H9 (cell line): Measurements from ENCODE around the gene QPRT. TPM values are rescaled to one million over a fixed set of nuclear protein-coding genes. Genes with fewer than 3 reads are reported as not detected.

ENCODE experiments used
- DNase-seq: peaks from one replicate; pipeline ENCODE4 v3.0.0-alpha.2; 2017
- H2AFZ ChIP-seq: one replicate; pipeline ENCODE4 v1.6.1; 2013; ENCODE audit warnings: mild to moderate bottlenecking, low read length, control low read depth, moderate library complexity
- H2AK5ac ChIP-seq: 2 replicates; pipeline ENCODE4 v1.6.1; 2013; ENCODE audit warnings: low read length, control low read depth, mixed read lengths; ENCODE audit not compliant: insufficient read length
- H2BK120ac ChIP-seq: one replicate; pipeline ENCODE4 v1.6.1; 2013; ENCODE audit warnings: low read depth, mild to moderate bottlenecking, low read length, control low read depth, inconsistent platforms; ENCODE audit not compliant: poor library complexity, severe bottlenecking
- H2BK12ac ChIP-seq: 2 replicates; pipeline ENCODE4 v1.6.1; 2013; ENCODE audit warnings: low read length, control low read depth, mixed read lengths, low read depth; ENCODE audit not compliant: insufficient read length
- H2BK15ac ChIP-seq: 2 replicates; pipeline ENCODE4 v1.6.1; 2013; ENCODE audit warnings: low read depth, low read length, control low read depth
- H2BK20ac ChIP-seq: one replicate; pipeline ENCODE4 v1.6.1; 2013; ENCODE audit warnings: low read depth, mild to moderate bottlenecking, low read length, control low read depth, inconsistent platforms; ENCODE audit not compliant: poor library complexity, severe bottlenecking
- H2BK5ac ChIP-seq: 2 replicates; pipeline ENCODE4 v1.6.1; 2013; ENCODE audit warnings: low read length, control low read depth, mixed read lengths; ENCODE audit not compliant: insufficient read length
- H3K14ac ChIP-seq: 2 replicates; pipeline ENCODE4 v1.6.1; 2013; ENCODE audit warnings: low read length, control low read depth; ENCODE audit not compliant: insufficient read depth
- H3K18ac ChIP-seq: 2 replicates; pipeline ENCODE4 v1.6.1; 2013; ENCODE audit warnings: low read depth, mild to moderate bottlenecking, mixed read lengths, low read length, control low read depth; ENCODE audit not compliant: insufficient read length
- H3K23ac ChIP-seq: 2 replicates; pipeline ENCODE4 v1.6.1; 2013; ENCODE audit warnings: low read length, control low read depth, mixed read lengths, low read depth; ENCODE audit not compliant: insufficient read length
- H3K23me2 ChIP-seq: 2 replicates; pipeline ENCODE4 v1.6.1; 2013; ENCODE audit warnings: low read depth, mild to moderate bottlenecking, mixed read lengths, low read length, control low read depth; ENCODE audit not compliant: insufficient read length, poor library complexity, severe bottlenecking
- H3K27ac ChIP-seq: 2 replicates; pipeline ENCODE4 v1.5.1; 2013; ENCODE audit warnings: low read length, control low read depth, mixed read lengths, low read depth; ENCODE audit not compliant: insufficient read length
- H3K27me3 ChIP-seq: 2 replicates; pipeline ENCODE4 v1.6.1; 2013; ENCODE audit warnings: low read length, control low read depth, inconsistent platforms; ENCODE audit not compliant: insufficient read depth
- H3K4ac ChIP-seq: 2 replicates; pipeline ENCODE4 v1.6.1; 2013; ENCODE audit warnings: low read depth, mild to moderate bottlenecking, control low read depth, inconsistent platforms, low read length, moderate library complexity
- H3K4me1 ChIP-seq: 2 replicates; pipeline ENCODE4 v1.6.1; 2013; ENCODE audit warnings: low read length, control low read depth, inconsistent platforms; ENCODE audit not compliant: insufficient read depth
- H3K4me2 ChIP-seq: 2 replicates; pipeline ENCODE4 v1.6.1; 2013; ENCODE audit warnings: low read length, control low read depth, mixed read lengths; ENCODE audit not compliant: insufficient read length, insufficient read depth
- H3K56ac ChIP-seq: 2 replicates; pipeline ENCODE4 v1.6.1; 2013; ENCODE audit warnings: low read depth, mild to moderate bottlenecking, mixed read lengths, low read length, control low read depth; ENCODE audit not compliant: insufficient read length
- H3K79me1 ChIP-seq: 2 replicates; pipeline ENCODE4 v1.6.1; 2013; ENCODE audit warnings: low read depth, mild to moderate bottlenecking, moderate library complexity, low read length, control low read depth, inconsistent platforms; ENCODE audit not compliant: insufficient read depth, poor library complexity, severe bottlenecking
- H3K79me2 ChIP-seq: 2 replicates; pipeline ENCODE4 v1.6.1; 2013; ENCODE audit warnings: low read length, control low read depth, inconsistent platforms; ENCODE audit not compliant: insufficient read depth
- H3K9ac ChIP-seq: 2 replicates; pipeline ENCODE4 v1.6.1; 2013; ENCODE audit warnings: low read length, control low read depth, mixed read lengths; ENCODE audit not compliant: insufficient read length; ENCODE audit errors: extremely low read depth
- H3K9me3 ChIP-seq: one replicate; pipeline ENCODE4 v1.6.1; 2013; ENCODE audit warnings: low read depth, low read length, inconsistent platforms; ENCODE audit not compliant: control insufficient read depth
- H3T11ph ChIP-seq: one replicate; pipeline ENCODE4 v1.6.1; 2013; ENCODE audit warnings: mild to moderate bottlenecking, low read length, control low read depth, inconsistent platforms
- H4K20me1 ChIP-seq: one replicate; pipeline ENCODE4 v1.6.1; 2013; ENCODE audit not compliant: control insufficient read depth, insufficient read length, insufficient read depth
- H4K5ac ChIP-seq: 2 replicates; pipeline ENCODE4 v1.6.1; 2013; ENCODE audit warnings: low read depth, mild to moderate bottlenecking, mixed read lengths, low read length, control low read depth; ENCODE audit not compliant: insufficient read length
- H4K8ac ChIP-seq: replicated peaks from 2 replicates; pipeline ENCODE4 v1.6.1; 2013; ENCODE audit warnings: low read length, control low read depth, mixed read lengths, low read depth; ENCODE audit not compliant: insufficient read length
- H4K91ac ChIP-seq: 2 replicates; pipeline ENCODE4 v1.6.1; 2013; ENCODE audit warnings: low read depth, mild to moderate bottlenecking, moderate library complexity, mixed read lengths, low read length, control low read depth; ENCODE audit not compliant: insufficient read length
- H3K27ac Mint-ChIP-seq, 3 experiments: 2 replicates in 2 of 3; 3 replicates in 1 of 3; pipeline ENCODE4 v1.8.0; 2020 to 2021; ENCODE audit warnings: mixed read lengths in 3 of 3, mild to moderate bottlenecking in 1 of 3, moderate library complexity in 1 of 3
- H3K27me3 Mint-ChIP-seq: 2 replicates; pipeline ENCODE4 v1.8.0; 2021; ENCODE audit warnings: low read depth, mild to moderate bottlenecking, moderate library complexity, mixed read lengths
- H3K36me3 Mint-ChIP-seq, 3 experiments: 2 replicates in 2 of 3; 3 replicates in 1 of 3; pipeline ENCODE4 v1.8.0; 2020 to 2021; ENCODE audit warnings: low read depth in 3 of 3, mixed read lengths in 3 of 3; ENCODE audit not compliant: insufficient read depth in 1 of 3
- H3K4me1 Mint-ChIP-seq, 2 experiments: 2 replicates each; pipeline ENCODE4 v1.8.0; 2020; ENCODE audit warnings: mixed read lengths in 2 of 2
- H3K4me3 Mint-ChIP-seq, 2 experiments: 2 replicates in 1 of 2; 3 replicates in 1 of 2; pipeline ENCODE4 v1.8.0; 2020 to 2021; ENCODE audit warnings: mild to moderate bottlenecking in 2 of 2, mixed read lengths in 2 of 2, moderate library complexity in 1 of 2
- H3K9me3 Mint-ChIP-seq, 2 experiments: 2 replicates in 1 of 2; 3 replicates in 1 of 2; pipeline ENCODE4 v1.8.0; 2020; ENCODE audit warnings: mild to moderate bottlenecking in 2 of 2, mixed read lengths in 2 of 2, moderate library complexity in 1 of 2
- WGBS: extraction: QIAGEN DNeasy Blood & Tissue Kit; methylation state at CpG from one replicate; pipeline ENCODE4 v1.1.7; 2013; ENCODE audit warnings: missing lambda C conversion rate, low lambda C conversion rate, mixed read lengths; ENCODE audit not compliant: insufficient read length; ENCODE audit errors: extremely low coverage; 5-methylcytosine and 5-hydroxymethylcytosine counted together
- total RNA-seq: library from RNA; stranded (reverse); gene quantifications from 2 replicates; pipeline ENCODE4 v1.2.1, GENCODE V29; 2021
- TF ChIP-seq, protein P1 (sequence below): fragments of 200-600 bp; sonication (generic); conservative IDR thresholded peaks from 3 replicates; pipeline ENCODE4 v1.8.0; 2021; ENCODE audit warnings: antibody characterized with exemption, mild to moderate bottlenecking

QPRT gene
- total RNA-seq, 1 experiment from 2014 or later = 107 TPM

DNA sequence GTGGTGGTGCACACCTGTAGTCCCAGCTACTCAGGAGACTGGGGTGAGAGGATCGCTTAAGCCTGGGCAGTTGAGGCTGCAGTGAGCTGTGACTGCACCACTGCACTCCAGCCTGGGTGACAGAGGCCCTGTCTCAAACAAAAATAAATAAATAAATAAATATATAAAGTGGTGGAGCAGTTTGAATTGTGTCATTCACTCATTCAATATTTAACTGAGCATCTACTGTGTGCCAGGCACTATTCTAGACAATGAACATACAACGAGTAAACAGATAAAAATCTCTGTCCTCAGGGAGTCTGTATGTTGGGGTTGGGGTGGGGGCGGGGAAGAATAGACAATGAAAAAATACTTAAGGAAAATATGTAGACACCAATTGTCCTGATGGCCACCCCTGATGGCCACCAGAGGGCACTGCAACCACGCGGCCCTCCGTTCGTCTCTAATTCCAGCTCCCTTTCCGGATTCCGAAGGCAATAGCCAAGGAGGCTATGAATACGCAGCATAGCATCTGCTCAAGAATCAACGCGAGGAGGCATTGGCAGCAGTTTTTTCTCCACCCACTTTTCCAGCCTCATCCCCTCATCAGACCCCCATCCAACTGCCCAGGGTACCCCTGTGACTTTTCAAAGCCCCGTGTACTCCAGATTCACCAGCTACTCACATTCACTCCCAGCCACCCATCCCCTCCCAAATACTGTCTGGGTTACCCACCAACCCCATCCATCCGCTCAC lies 21.4 kb downstream of the QPRT start:
- Histone ChIP-seq H2AFZ (no peak overlapping the region), H3K4me2 (no peak overlapping the region), H3K27ac (no peak overlapping the region), H3K56ac (no peak overlapping the region), H3K4me1 (no peaks in the 10 kb centered on the region; the same call in 1 of the 2 replicates), H2BK20ac (no peak overlapping the region), H4K20me1 (no peaks in the 10 kb centered on the region), H3K23me2 (no peaks in the 10 kb centered on the region), H2BK12ac (no peak overlapping the region), H3K79me1 (no peaks in the 10 kb centered on the region), H4K91ac (no peak overlapping the region), H3T11ph (no peak overlapping the region), H2BK120ac (no peak overlapping the region), H3K23ac (no peak overlapping the region), H3K79me2 (no peaks in the 10 kb centered on the region), H2BK5ac (no peak overlapping the region), H3K14ac (no peak overlapping the region; the same call in 1 of the 2 replicates), H3K27me3 (no peaks in the 10 kb centered on the region), H3K9me3 (no peaks in the 10 kb centered on the region), H3K9ac (no peak overlapping the region), H2BK15ac (no peak overlapping the region), H3K18ac (no peak overlapping the region), H4K5ac (no peak overlapping the region), H4K8ac (no peak overlapping the region), H2AK5ac (no peak overlapping the region), H3K4ac (no peak overlapping the region)
- Mint-ChIP-seq H3K4me3 (peak overlapping the region; percentile 18 to 64; a peak in 2 of 5 replicates), H3K9me3 (peaks cover 6 to 13% of the 10 kb centered on the region in 2 experiments), H3K27me3 (no peaks in the 10 kb centered on the region), H3K36me3 (peaks cover 28 to 33% (median 31%) of the 10 kb centered on the region in 3 experiments), H3K27ac (peak overlapping the region in 2 of 3 experiments; percentile 40 to 44; a peak in 1 of 7 replicates), H3K4me1 (peaks cover 29 to 31% of the 10 kb centered on the region in 2 experiments)
- TF ChIP-seq, protein P1, sequence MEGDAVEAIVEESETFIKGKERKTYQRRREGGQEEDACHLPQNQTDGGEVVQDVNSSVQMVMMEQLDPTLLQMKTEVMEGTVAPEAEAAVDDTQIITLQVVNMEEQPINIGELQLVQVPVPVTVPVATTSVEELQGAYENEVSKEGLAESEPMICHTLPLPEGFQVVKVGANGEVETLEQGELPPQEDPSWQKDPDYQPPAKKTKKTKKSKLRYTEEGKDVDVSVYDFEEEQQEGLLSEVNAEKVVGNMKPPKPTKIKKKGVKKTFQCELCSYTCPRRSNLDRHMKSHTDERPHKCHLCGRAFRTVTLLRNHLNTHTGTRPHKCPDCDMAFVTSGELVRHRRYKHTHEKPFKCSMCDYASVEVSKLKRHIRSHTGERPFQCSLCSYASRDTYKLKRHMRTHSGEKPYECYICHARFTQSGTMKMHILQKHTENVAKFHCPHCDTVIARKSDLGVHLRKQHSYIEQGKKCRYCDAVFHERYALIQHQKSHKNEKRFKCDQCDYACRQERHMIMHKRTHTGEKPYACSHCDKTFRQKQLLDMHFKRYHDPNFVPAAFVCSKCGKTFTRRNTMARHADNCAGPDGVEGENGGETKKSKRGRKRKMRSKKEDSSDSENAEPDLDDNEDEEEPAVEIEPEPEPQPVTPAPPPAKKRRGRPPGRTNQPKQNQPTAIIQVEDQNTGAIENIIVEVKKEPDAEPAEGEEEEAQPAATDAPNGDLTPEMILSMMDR = peak; percentile 96
- no CpG with 5 or more reads among the region's 14 CpGs for WGBS
- peak; percentile 87 for DNase-seq
